GM12892 (cell line): ENCODE results near the gene LBX2.

Experiments used
- DNase-seq: peaks from one replicate; pipeline ENCODE4 v3.0.0; 2011; ENCODE audit not compliant: insufficient read length
- FAIRE-seq: peaks from 2 replicates; lab custom pipeline; 2011; peaks lifted over from hg19 to GRCh38; lab: Jason Lieb, UNC
- POLR2A ChIP-seq: IDR thresholded peaks from 2 replicates; pipeline ENCODE4 v1.6.1; 2011; ENCODE audit warnings: low read depth, low read length, control low read depth
- POLR2AphosphoS5 ChIP-seq: IDR thresholded peaks from 2 replicates; pipeline ENCODE4 v1.6.1; 2011; ENCODE audit warnings: low read depth, low read length, control low read depth
- TAF1 ChIP-seq: IDR thresholded peaks from 2 replicates; pipeline ENCODE4 v1.6.1; 2011; ENCODE audit warnings: low read depth, mild to moderate bottlenecking, control low read depth, low read length, borderline replicate concordance

Gene LBX2

DNA sequence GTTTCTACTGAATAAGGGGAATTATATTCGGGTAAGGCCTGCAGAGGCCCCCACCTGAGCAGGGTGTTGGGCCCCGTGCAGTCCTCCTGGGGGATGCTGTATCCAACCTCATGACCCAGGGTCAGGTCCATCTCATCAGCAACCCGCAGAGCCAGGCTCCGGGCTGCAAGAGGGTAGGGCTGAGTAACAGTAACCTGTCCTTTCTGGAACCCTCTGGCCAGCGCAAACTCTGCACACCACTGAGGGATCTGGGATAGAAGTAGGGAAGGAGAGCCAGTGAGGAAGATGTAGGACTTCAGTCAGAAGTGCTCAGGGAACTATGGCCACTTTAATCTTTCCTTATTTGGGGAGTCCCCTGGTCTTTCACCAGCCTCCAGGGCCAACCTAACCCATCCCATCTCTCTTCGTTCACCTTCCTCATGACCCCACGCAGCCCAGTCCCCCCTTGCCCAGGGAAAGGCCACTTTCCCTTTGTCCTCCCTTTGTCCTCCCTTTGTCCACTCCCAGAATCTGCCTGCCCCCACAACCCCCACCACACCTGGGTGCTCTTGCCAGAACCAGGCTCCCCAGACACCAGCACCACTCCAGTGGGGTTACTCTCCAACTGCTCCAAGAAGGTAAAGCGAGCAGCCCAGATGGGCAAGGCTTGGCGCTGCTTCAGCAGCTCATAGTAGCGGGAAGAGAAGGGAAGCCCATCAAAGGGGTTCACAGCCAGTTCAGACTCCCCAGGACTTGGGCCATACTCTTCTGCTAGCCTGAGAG is 25.7 kb upstream of the LBX2 start:
- no peak for DNase-seq
- no peak for FAIRE-seq
- no peak for TF ChIP-seq TAF1
- TF ChIP-seq POLR2A: no peak
- TF ChIP-seq POLR2AphosphoS5: no peak

DNA sequence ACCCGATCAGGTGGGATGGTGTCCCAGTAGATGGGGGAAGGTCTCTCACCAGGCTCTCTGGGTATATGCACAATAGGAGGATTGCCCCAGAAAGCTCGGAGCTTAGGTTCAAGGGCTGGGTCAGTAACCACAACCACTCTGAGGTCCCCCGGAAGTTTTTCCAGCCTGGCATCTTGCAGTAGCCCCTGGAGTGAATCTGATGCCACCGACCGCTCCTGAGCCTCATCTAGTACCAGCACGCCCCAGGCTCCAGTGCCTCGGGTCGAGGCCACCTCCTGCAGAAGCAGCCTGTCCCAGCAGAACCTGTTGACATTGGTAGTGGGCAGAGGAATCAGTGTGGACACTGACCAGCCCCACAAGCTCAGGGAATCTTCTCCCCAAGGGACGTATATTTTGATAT is 24.6 kb upstream of the LBX2 start:
- DNase-seq: no peak
- FAIRE-seq: no peak
- no peak for TF ChIP-seq POLR2A
- TF ChIP-seq TAF1: no peak

DNA sequence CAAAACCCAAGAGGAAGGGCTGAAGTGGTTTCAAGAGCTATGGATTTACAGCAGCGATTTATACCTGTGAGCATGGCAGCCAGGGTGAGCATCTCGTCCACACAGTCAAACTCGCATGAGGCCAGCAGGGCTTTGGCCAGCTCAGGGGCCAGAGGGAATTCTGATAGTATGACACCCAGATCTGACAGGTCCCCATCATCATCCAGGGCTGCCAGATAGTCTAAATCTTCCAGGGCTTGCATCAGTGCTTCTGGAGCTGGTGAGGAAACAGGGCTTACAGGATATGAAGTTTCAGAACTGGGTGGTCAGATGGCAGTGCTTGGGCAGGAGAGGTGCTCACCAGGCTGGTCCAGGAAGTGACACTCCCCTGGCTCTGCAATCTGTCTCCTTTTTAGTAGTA is 23.1 kb upstream of the LBX2 start:
- TF ChIP-seq POLR2A (no peak), TAF1 (no peak), POLR2AphosphoS5 (no peak)
- FAIRE-seq: no peak
- DNase-seq: no peak

DNA sequence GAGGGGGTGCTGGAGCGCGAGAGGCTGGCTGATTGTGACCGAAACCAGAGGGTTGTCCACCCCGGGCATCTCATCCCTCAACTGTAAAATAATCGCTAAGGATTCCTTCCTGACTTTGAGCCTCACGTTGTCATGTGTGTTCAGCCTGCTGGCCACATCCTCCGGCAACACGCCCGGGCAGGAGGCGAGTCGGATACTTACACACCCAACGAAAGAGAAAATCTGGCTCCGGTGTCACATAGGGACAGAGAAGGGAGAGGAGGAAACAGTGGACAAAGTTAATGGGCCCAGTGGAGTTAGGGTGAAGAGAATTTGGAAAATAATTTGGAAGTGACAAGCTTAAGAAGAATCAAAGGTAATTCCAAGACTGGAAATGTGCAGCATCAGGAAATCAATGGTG is 17.2 kb upstream of the LBX2 start:
- DNase-seq: no peak
- no peak for FAIRE-seq
- TF ChIP-seq POLR2AphosphoS5: no peak
- no peak for TF ChIP-seq POLR2A
- no peak for TF ChIP-seq TAF1

DNA sequence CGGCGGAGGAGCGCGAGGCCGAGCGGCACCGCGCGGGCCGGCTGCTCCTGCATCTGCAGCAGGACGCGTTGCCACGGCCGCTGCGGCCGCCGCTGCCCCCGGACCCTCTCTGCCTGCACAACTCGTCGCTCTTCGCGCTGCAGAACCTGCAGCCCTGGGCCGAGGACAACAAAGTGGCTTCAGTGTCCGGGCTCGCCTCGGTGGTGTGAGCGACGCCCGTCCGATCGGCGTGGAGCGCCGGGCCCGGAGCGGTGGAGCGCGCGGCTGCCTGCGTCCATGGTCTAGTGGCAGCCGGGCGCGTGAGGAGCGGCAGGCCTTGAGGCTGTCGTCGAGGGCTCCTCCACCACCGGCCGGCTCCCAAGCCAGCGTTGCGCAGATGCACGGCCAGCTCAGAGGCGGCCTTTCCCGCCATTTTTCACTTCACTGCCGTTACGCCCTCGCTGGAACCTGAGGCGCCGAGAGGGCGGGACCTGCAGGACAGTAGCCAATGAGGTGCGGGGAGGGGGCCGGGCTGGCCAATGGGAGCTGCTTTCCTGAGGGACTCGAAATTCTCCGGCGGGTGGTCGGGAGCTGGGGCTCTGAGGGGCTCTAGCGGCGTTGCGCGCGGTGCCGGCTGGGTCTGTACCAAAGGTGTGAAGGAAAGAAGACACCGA is 16.7 kb upstream of the LBX2 start:
- no peak for FAIRE-seq
- no peak for TF ChIP-seq POLR2AphosphoS5
- DNase-seq: peak; percentile 88

DNA sequence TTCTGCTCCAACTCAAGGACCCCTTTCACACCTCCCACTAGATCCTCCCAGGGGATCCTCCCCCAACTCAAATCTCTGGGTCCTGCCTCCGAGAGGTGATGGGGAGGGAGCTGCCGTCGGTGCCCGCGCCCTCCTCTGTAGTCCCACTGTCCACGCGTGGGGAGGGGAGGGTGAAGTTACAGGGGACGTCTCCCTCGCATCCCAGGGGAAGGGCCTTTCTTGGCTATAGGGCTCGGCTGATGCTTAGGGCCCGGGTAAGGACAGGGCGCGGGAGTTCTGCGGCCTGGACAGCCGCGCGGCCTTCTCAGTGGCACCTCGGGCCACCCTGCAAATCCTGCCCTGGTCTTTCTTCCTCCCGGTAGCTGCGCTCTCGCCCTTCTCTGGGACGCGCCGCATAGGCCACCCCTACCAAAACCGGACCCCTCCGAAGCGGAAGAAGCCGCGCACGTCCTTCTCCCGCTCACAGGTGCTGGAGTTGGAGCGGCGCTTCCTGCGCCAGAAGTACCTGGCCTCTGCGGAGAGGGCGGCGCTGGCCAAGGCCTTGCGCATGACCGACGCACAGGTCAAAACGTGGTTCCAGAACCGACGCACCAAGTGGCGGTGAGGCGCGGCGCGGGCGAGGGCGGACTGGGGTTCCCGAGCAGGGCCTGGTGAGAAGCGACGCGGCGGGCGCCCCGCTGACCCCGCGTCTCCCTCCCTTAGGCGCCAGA is 16.0 kb upstream of the LBX2 start:
- TF ChIP-seq POLR2AphosphoS5 (no peak), POLR2A (no peak), TAF1 (no peak)
- FAIRE-seq: no peak

DNA sequence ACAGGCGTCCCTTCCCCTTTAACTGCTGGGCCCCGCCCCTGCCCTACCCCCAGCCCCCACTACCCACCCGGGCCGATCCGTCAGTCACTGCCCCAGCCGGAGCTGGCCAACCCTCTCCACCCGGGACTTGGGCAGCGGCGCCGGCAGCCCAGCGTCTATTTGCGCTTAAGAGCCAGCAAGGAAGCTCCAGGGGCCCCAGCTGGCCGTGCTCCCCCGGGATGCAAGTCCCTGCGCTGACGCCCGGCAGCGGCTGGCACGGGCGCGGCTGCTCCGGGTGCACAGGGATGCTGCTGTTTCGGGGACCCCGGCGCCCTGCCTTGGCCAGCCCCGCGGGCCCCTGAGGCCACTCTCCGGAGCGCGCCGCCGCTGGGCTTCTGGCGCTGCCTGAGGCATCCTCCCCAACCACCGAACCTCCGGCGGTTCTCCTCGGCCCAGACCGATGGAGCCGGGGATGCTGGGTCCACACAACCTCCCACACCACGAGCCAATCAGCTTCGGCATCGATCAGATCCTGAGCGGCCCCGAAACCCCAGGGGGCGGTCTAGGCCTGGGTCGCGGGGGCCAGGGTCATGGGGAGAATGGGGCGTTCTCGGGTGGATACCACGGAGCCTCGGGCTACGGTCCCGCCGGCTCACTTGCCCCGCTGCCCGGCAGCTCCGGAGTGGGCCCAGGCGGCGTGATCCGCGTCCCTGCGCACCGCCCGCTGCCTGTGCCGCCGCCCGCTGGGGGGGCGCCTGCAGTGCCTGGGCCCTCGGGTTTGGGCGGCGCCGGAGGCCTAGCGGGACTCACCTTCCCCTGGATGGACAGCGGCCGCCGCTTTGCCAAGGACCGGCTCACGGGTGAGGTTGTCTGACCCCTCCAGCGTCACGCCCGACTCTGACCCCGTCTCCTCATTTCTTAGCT is 15.2 kb upstream of the LBX2 start, which contains the start of gene TLX2:
Gene TLX2, plus strand, starts transcription at position 83 of the 903 bp plus-strand sequence. Its CDS starts 357 bp downstream, at position 440.
- DNase-seq (no peak), FAIRE-seq (no peak)
- TF ChIP-seq TAF1 (no peak), POLR2A (no peak), POLR2AphosphoS5 (no peak)

More for the DNA sequence above, 16.0 kb upstream of the LBX2 start:
- no peak for DNase-seq

DNA sequence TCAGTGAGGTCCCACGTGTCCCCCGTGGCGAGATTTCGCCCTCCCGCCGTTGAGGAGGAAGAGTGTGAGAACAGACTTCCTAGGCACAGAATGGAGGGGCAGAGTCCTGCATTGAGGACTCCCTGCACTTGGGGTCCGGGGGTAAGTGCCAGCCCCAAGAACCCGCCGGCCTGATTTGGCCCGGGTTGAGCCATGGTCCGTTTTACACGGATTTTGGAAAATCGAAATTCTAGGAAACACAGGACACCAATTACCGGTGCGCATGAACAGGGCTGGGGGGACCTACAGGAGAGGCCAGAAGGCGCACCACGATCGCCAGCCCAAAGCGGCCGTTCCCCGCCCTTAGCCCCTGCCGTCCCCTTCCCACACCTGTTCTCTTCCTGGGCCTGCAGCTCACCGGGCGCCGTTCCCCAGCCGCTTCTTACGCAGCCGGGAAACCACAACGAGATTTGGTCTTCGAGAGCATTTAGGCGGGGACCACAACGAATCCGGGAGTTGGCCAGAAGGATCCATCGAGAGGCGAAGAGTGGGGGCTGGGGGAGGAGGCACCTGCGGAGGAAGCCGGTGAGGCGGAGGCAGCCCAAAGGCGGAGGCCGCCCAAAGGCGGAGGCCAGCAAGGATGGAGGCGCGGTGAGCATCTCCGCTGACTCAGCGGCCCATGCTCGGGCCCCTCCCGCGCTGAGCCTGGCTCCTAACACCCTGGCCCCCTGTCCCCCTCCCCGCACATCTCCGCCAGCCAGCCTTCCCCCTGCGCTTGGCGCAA is 14.4 kb upstream of the LBX2 start:
- no peak for DNase-seq

DNA sequence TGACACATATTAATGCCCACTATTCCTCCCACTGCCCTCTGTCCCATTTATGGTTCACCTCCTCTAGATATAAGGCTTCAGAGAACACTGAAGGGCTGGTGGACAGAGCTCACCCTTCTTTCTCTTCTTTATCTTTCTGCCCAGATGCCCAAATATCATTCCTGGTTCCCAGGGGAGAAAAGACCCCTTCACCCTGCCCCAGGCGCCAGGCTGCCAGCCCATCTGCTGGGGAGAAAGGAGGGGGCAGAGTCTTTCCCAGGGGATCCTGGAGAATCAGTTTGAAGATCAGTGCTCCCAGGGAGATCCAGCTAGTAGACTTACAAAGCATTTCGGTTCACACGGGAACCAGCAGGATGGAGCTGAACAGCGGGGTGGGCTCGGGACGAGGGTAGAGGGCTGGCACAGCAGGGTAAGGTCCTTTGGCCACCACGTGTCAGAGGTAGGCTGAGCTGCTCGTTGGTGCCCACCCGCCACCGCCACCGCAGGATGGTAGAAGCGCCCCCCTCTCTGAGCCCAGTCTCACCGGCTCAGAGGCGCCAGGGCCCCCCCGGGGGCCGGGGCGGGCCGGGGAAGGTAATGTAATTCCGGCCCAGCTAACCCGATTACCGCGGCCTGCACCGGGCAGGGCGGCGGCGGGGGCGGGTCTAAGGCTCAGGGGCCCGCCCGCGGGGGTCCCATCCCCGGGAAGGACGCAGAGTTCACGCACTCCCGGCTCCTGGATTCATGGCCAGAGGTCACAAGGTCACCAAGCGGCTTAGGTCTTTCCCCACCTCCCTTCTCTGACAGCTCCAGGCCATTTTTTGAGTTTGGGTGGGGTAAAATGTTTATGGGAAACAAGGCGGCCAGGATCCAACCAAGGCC is 13.6 kb upstream of the LBX2 start:
- TF ChIP-seq POLR2AphosphoS5: no peak
- no peak for TF ChIP-seq TAF1
- TF ChIP-seq POLR2A: no peak
- no peak for FAIRE-seq
- DNase-seq: no peak

More for the DNA sequence above, 14.4 kb upstream of the LBX2 start:
- FAIRE-seq: peak; percentile 69
- TF ChIP-seq POLR2AphosphoS5 (no peak), POLR2A (no peak), TAF1 (no peak)
